Activated CD4-positive, alpha-beta T cell treated with anti-CD3 and anti-CD28 coated beads, Interleukin-2, amount 10 ng/mL, durations not matched to agents 24 days and 14 days (primary cell): ENCODE results near the gene HNF1B. TPM values are rescaled to one million over a fixed set of nuclear protein-coding genes. Genes with fewer than 3 reads are reported as not detected.

ENCODE experiments used
- DNase-seq: peaks from one replicate; pipeline ENCODE4 v3.0.0; 2022
- H3K27ac Mint-ChIP-seq: one replicate; pipeline ENCODE4 v1.8.0; 2022; ENCODE audit warnings: mild to moderate bottlenecking, mixed read lengths
- H3K27me3 Mint-ChIP-seq: one replicate; pipeline ENCODE4 v1.8.0; 2022; ENCODE audit warnings: mixed read lengths
- H3K36me3 Mint-ChIP-seq: one replicate; pipeline ENCODE4 v1.8.0; 2022; ENCODE audit warnings: low read depth, mild to moderate bottlenecking, mixed read lengths
- H3K4me1 Mint-ChIP-seq: one replicate; pipeline ENCODE4 v1.8.0; 2021; ENCODE audit warnings: mixed read lengths
- H3K4me3 Mint-ChIP-seq: one replicate; pipeline ENCODE4 v1.8.0; 2022; ENCODE audit warnings: mild to moderate bottlenecking, moderate library complexity, mixed read lengths
- H3K9me3 Mint-ChIP-seq: one replicate; pipeline ENCODE4 v1.8.0; 2021; ENCODE audit warnings: mixed read lengths
- intact Hi-C: fragments of 100-400 bp; cut with micrococcal nuclease; formaldehyde crosslinking; loops from one replicate; pipeline ENCODE4 v1.15.1; 2023
- total RNA-seq: library from RNA; stranded (reverse); gene quantifications from 2 replicates; pipeline ENCODE4 v1.2.3, GENCODE V29; 2022

HNF1B gene
- total RNA-seq, 1 donor from 2014 or later, result 2.2 TPM

- Mint-ChIP-seq H3K27ac (no peak overlapping the region), H3K36me3 (no peaks in the 10 kb centered on the region), H3K27me3 (peaks cover 42% of the 10 kb centered on the region), H3K4me1 (peaks cover 4% of the 10 kb centered on the region), H3K4me3 (no peak overlapping the region), H3K9me3 (no peaks in the 10 kb centered on the region)
- no peak for DNase-seq
- intact Hi-C loops, result no loop called here
Measured at GRCh38 chr17:37718324-37719048, 26.4 kb downstream of the HNF1B start.

DNA sequence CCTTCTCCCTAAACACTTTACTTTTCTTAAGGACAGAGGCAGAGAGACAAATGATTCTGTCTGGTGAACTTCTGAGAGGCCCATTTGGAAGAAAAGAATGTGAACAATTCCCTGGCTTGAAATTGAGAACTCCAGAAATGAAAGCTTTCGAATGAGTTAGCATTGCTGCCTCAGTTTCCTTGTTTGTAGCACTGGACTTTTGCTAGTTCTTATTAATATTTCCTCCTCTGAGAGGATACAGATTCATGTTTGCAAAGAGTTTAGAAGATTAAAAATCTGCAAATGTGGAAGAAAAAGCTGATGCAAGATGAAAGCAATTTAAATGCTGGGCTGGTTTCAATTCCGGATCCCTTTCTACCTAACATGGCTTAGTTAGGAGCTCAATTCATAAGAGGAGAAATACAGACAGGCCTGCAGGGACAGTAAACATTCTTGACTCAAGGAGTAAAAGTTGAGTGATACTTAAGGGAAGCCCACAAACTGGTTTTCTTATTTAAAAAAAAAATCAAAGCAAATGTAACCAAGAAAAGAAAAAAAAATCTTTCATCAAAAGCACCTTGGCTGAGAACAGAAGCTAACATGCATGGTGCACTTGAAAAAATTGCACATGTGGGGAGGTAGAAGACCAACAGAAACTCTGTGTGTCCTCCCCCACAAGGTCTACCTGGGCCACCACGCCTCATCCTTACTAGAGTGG, 27.1 kb downstream of the HNF1B start:
- no peak overlapping the region for H3K27ac Mint-ChIP-seq
- intact Hi-C loops, result no loop called here
- peaks cover 41% of the 10 kb centered on the region for H3K27me3 Mint-ChIP-seq
- H3K36me3 Mint-ChIP-seq, result no peaks in the 10 kb centered on the region
- DNase-seq, result no peak
- no peaks in the 10 kb centered on the region for H3K9me3 Mint-ChIP-seq
- H3K4me3 Mint-ChIP-seq, result no peak overlapping the region
- H3K4me1 Mint-ChIP-seq, result peaks cover 4% of the 10 kb centered on the region

GRCh38 chr17:37714897-37715296, 30.0 kb downstream of the HNF1B start:
- H3K27ac Mint-ChIP-seq, result no peak overlapping the region
- no peak overlapping the region for H3K4me3 Mint-ChIP-seq
- no peaks in the 10 kb centered on the region for H3K36me3 Mint-ChIP-seq
- peaks cover 4% of the 10 kb centered on the region for H3K4me1 Mint-ChIP-seq
- intact Hi-C loops, result no loop called here
- peaks cover 42% of the 10 kb centered on the region for H3K27me3 Mint-ChIP-seq
- DNase-seq, result no peak
- H3K9me3 Mint-ChIP-seq, result no peaks in the 10 kb centered on the region

DNA sequence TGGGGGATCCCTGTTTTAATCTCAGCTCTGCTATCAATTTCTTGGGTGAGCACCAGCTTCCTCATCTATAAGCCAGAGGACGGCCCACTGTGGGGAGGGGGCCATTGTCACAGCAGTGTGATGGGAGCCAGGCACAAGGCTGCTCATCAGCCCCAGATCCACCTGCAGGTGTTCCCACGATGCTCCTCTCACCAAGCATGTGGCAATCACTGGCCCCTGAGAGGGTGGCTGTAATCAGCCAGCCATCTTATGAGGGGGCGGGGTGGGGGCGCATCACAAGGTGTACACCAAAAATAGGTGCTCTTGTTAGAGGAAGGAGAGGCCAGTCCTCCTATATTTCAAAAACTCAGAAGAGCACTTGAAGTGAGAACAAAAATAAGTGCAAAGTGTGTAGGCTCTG, 31.2 kb downstream of the HNF1B start:
- H3K4me3 Mint-ChIP-seq, result no peak overlapping the region
- intact Hi-C loops, result no loop called here
- H3K9me3 Mint-ChIP-seq, result no peaks in the 10 kb centered on the region
- no peak overlapping the region for H3K27ac Mint-ChIP-seq
- H3K36me3 Mint-ChIP-seq, result no peaks in the 10 kb centered on the region
- peaks cover 39% of the 10 kb centered on the region for H3K27me3 Mint-ChIP-seq
- H3K4me1 Mint-ChIP-seq, result peaks cover 7% of the 10 kb centered on the region
- DNase-seq, result no peak

DNA sequence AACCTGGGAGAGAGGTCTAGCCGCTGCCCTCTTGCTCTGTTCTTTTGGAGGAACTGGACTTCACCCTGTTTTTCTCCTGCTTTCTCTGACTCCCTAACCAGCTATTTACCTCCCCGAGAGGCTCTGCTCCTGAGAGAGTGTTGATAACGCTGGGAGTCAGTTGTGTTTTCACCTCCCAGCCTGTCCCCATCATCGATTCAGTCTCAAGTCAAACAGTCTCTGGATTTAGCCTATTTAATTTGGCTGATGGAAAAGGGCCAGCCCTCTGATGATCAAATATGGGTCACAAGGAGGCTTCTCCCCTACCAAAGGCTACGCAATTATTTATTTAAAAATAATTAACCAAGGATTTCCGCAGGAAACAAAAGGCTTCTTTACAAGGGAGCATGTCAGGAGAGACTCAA, 31.8 kb downstream of the HNF1B start:
- peaks cover 35% of the 10 kb centered on the region for H3K27me3 Mint-ChIP-seq
- no peaks in the 10 kb centered on the region for H3K36me3 Mint-ChIP-seq
- H3K9me3 Mint-ChIP-seq, result no peaks in the 10 kb centered on the region
- no peak overlapping the region for H3K27ac Mint-ChIP-seq
- intact Hi-C loops, result no loop called here
- H3K4me3 Mint-ChIP-seq, result no peak overlapping the region
- DNase-seq, result no peak
- peaks cover 8% of the 10 kb centered on the region for H3K4me1 Mint-ChIP-seq

GRCh38 chr17:37711113-37711512, 33.7 kb downstream of the HNF1B start:
- no peak overlapping the region for H3K27ac Mint-ChIP-seq
- no peak for DNase-seq
- H3K36me3 Mint-ChIP-seq, result no peaks in the 10 kb centered on the region
- H3K27me3 Mint-ChIP-seq, result peaks cover 34% of the 10 kb centered on the region
- H3K9me3 Mint-ChIP-seq, result no peaks in the 10 kb centered on the region
- intact Hi-C loops, result no loop called here
- H3K4me1 Mint-ChIP-seq, result peaks cover 8% of the 10 kb centered on the region
- H3K4me3 Mint-ChIP-seq, result no peak overlapping the region

- peaks cover 32% of the 10 kb centered on the region for H3K27me3 Mint-ChIP-seq
- DNase-seq, result no peak
Measured at GRCh38 chr17:37710344-37710886, 34.4 kb downstream of the HNF1B start.

GRCh38 chr17:37708616-37709212, 36.1 kb downstream of the HNF1B start:
- intact Hi-C loops, result no loop called here
- Mint-ChIP-seq H3K4me1 (peaks cover 5% of the 10 kb centered on the region), H3K27ac (peak overlapping the region; percentile 57), H3K27me3 (peaks cover 36% of the 10 kb centered on the region), H3K9me3 (no peaks in the 10 kb centered on the region), H3K36me3 (peaks cover 2% of the 10 kb centered on the region), H3K4me3 (no peak overlapping the region)
- no peak for DNase-seq

More at GRCh38 chr17:37710344-37710886, 34.4 kb downstream of the HNF1B start:
- Mint-ChIP-seq H3K4me1 (peaks cover 8% of the 10 kb centered on the region), H3K9me3 (no peaks in the 10 kb centered on the region), H3K27ac (peak overlapping the region; percentile 20), H3K36me3 (peaks cover 2% of the 10 kb centered on the region), H3K4me3 (no peak overlapping the region)
- intact Hi-C loops, result no loop called here

- no peak for DNase-seq
- no peak overlapping the region for H3K27ac Mint-ChIP-seq
- intact Hi-C loops, result no loop called here
- H3K4me3 Mint-ChIP-seq, result no peak overlapping the region
- H3K27me3 Mint-ChIP-seq, result peaks cover 35% of the 10 kb centered on the region
- H3K36me3 Mint-ChIP-seq, result peaks cover 2% of the 10 kb centered on the region
- peaks cover 5% of the 10 kb centered on the region for H3K4me1 Mint-ChIP-seq
- H3K9me3 Mint-ChIP-seq, result no peaks in the 10 kb centered on the region
Measured at GRCh38 chr17:37708008-37708615, 36.7 kb downstream of the HNF1B start.

DNA sequence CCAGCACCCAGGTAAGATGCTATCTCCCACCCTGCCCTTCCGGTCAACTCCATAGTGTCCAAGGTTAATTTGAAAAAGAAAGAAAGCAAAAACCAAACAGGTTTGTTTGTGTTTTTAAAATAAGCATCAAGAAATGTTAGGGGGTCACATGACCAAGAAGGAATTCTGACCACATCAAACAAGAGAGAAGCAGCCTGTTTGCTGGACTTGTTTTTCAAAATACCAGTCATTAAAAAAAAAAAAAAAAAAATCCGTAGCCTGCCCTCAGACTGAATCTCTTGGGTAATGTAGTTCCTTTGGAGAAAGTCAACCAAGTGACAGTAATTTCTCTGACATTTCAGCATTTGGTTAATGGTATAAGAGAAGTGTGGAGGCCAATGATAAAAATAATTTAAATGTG, 38.4 kb downstream of the HNF1B start:
- no peak overlapping the region for H3K4me3 Mint-ChIP-seq
- no peak overlapping the region for H3K27ac Mint-ChIP-seq
- no peaks in the 10 kb centered on the region for H3K9me3 Mint-ChIP-seq
- H3K4me1 Mint-ChIP-seq, result peaks cover 10% of the 10 kb centered on the region
- H3K36me3 Mint-ChIP-seq, result peaks cover 2% of the 10 kb centered on the region
- H3K27me3 Mint-ChIP-seq, result peaks cover 30% of the 10 kb centered on the region
- intact Hi-C loops, result no loop called here
- no peak for DNase-seq

DNA sequence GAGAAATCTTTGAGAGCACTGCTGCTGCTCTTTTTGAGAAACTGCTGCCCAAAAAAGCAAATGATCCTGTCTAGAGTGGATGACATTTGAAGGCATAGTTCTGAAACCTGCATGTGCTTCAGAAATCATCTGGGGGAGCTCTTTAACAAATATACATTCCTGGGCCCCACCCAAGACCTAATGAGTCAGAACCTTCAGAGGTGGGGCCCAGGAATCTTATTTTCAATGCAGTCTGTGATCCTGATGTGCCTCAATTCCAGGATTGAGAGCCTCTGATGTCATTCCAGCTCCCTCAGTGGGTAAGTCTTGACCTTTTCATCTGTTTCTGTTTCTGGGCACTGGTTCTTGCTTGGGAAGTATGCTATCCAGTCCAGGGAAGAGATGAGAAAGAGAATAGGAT, 42.3 kb downstream of the HNF1B start:
- H3K27ac Mint-ChIP-seq, result no peak overlapping the region
- H3K27me3 Mint-ChIP-seq, result peaks cover 25% of the 10 kb centered on the region
- H3K4me3 Mint-ChIP-seq, result no peak overlapping the region
- DNase-seq, result no peak
- intact Hi-C loops, result loop anchor here (5.0 kb wide), 1 partner anchor 45 kb away; the partner anchor contains the start of gene HNF1B
- H3K36me3 Mint-ChIP-seq, result peaks cover 4% of the 10 kb centered on the region
- no peaks in the 10 kb centered on the region for H3K9me3 Mint-ChIP-seq
- peaks cover 27% of the 10 kb centered on the region for H3K4me1 Mint-ChIP-seq

DNA sequence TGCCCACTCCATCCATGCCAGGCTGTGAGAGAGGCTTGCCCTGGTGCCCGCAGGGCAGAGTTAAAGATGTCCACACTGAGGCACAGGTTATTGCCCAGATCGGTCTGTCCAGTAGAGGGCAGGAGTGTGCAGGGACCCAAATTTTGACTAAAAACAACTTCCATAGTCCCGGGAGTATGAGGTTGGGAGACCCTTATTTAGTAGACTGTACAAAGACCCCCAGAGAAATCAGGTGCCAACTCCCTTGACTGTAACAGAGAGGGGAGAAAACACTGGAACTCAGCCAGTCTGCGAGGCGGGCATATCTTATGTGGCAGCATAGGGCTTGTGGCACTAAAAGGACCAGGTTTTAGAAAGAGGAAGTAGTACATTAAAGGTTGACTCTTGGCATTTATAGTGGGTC, 43.4 kb downstream of the HNF1B start:
- Mint-ChIP-seq H3K9me3 (no peaks in the 10 kb centered on the region), H3K4me3 (peak overlapping the region; percentile 32), H3K4me1 (peaks cover 33% of the 10 kb centered on the region), H3K27ac (peak overlapping the region; percentile 18), H3K27me3 (peaks cover 27% of the 10 kb centered on the region), H3K36me3 (peaks cover 4% of the 10 kb centered on the region)
- intact Hi-C loops, result loop anchor here (1.0 to 5.0 kb wide), 3 partner anchors 46 to 115 kb away; partner anchors contain the start of gene HNF1B
- DNase-seq, result peak; percentile 87

GRCh38 chr17:37700881-37701280, 44.0 kb downstream of the HNF1B start:
- intact Hi-C loops, result loop anchor here (1.0 to 5.0 kb wide), 3 partner anchors 46 to 115 kb away; partner anchors contain the start of gene HNF1B
- Mint-ChIP-seq H3K4me1 (peaks cover 33% of the 10 kb centered on the region), H3K27me3 (peaks cover 27% of the 10 kb centered on the region), H3K27ac (no peak overlapping the region), H3K9me3 (no peaks in the 10 kb centered on the region), H3K36me3 (peaks cover 4% of the 10 kb centered on the region), H3K4me3 (no peak overlapping the region)
- DNase-seq, result no peak
